ENCODE results near the gene CBFA2T2. TPM values are rescaled to one million over a fixed set of nuclear protein-coding genes. Genes with fewer than 3 reads are reported as not detected.

Gene CBFA2T2
- total and polyA plus RNA-seq, 10 of the 15 experiments (the other 5 are each of a cell fraction or from before 2014, with no cell fraction given), result 0.61 to 8.6 (median 5.5) TPM

- Histone ChIP-seq H3K4me3 (no peak overlapping the region), H3K9me3 (replicated peaks; ENCODE audit: control insufficient read depth, insufficient read depth, low read length) (no peaks in the 10 kb centered on the region), H3K27me3 (replicated peaks in 1 of 2; ENCODE audit: control insufficient read depth in 2 of 2, insufficient read depth in 2 of 2, low read length in 1 of 2) (no peaks in the 10 kb centered on the region), H4K20me1 (ENCODE audit: control insufficient read depth, insufficient read depth) (no peaks in the 10 kb centered on the region), H3K36me3 (ENCODE audit: control insufficient read depth in 2 of 2, insufficient read depth in 2 of 2, low read length in 1 of 2) (no peaks in the 10 kb centered on the region), H3K27ac (ENCODE audit: control insufficient read depth, insufficient read depth) (no peak overlapping the region), H3K9ac (ENCODE audit: control insufficient read depth, insufficient read depth, low read length) (no peak overlapping the region), H2AFZ (ENCODE audit: control insufficient read depth, low read depth, low read length) (no peak overlapping the region), H3K4me1 (ENCODE audit: control insufficient read depth, insufficient read depth, low read length) (no peaks in the 10 kb centered on the region), H3K79me2 (ENCODE audit: control insufficient read depth, insufficient read depth, low read length) (no peaks in the 10 kb centered on the region), H3K4me2 (ENCODE audit: control insufficient read depth, insufficient read depth) (no peak overlapping the region)
- no TSS peak for BruUV-seq (replicated peaks)
- RAD21 ChIA-PET (ENCODE audit: unreplicated experiment), result no interaction called here
- ATAC-seq, result no peak
- in situ Hi-C loops (cut with MboI) (no loop called here), intact Hi-C loops (cut with micrococcal nuclease; ENCODE audit: unreplicated experiment) (no loop called here)
- TF ChIP-seq EGR1 (IDR thresholded peaks at IDR 0.05; ENCODE audit: borderline replicate concordance in 1 of 2, low read depth in 2 of 2, low read length in 2 of 2) (no peak), ATF7 (IDR thresholded peaks at IDR 0.05; ENCODE audit: low read depth) (no peak), CREB1 (IDR thresholded peaks at IDR 0.05; ENCODE audit: low read depth) (no peak), MTA3 (IDR thresholded peaks at IDR 0.05; ENCODE audit: borderline replicate concordance, low read length) (no peak), YBX1 (IDR thresholded peaks at IDR 0.05) (no peak), SPI1 (IDR thresholded peaks at IDR 0.05; ENCODE audit: borderline replicate concordance, insufficient read depth, low read depth, low read length) (no peak), TCF7 (IDR thresholded peaks at IDR 0.05; ENCODE audit: borderline replicate concordance) (no peak), MLLT1 (IDR thresholded peaks at IDR 0.05) (no peak), NFYB (IDR thresholded peaks at IDR 0.05; ENCODE audit: insufficient read depth, low read depth, low read length) (no peak), CHD2 (IDR thresholded peaks at IDR 0.05; ENCODE audit: borderline replicate concordance, low read depth, low read length) (no peak)
- TF ChIP-seq, protein P1, sequence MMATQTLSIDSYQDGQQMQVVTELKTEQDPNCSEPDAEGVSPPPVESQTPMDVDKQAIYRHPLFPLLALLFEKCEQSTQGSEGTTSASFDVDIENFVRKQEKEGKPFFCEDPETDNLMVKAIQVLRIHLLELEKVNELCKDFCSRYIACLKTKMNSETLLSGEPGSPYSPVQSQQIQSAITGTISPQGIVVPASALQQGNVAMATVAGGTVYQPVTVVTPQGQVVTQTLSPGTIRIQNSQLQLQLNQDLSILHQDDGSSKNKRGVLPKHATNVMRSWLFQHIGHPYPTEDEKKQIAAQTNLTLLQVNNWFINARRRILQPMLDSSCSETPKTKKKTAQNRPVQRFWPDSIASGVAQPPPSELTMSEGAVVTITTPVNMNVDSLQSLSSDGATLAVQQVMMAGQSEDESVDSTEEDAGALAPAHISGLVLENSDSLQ (IDR thresholded peaks at IDR 0.05), result no peak
- no peak for FAIRE-seq
- 64% methylated on average over 17 of the region's 17 CpGs for WGBS (ENCODE audit: insufficient coverage, insufficient replicate concordance, low lambda C conversion rate, missing lambda C conversion rate)
- SMC1A ChIA-PET (ENCODE audit: uncharacterized antibody, unreplicated experiment), result interaction anchor here (1.1 kb wide), 1 partner anchor 10 kb away, joined by 3 read pairs; no protein-coding TSS in a partner anchor
- DNase-seq (ENCODE audit: low read depth, low spot score), result no peak
- POLR2A ChIA-PET, result no interaction called here
- CTCF ChIA-PET, result no interaction called here
Measured at GRCh38 chr20:33693741-33694638, 204.1 kb downstream of the CBFA2T2 start.
